Neuronal stem cell (in vitro differentiated cells): ENCODE results near the gene ENPP1.

Experiments
- DNase-seq: peaks from one replicate; pipeline ENCODE4 v3.0.0-alpha.2; 2013; ENCODE audit warnings: low spot score
- H2AFZ ChIP-seq: one replicate; pipeline ENCODE4 v1.6.1; 2013; ENCODE audit warnings: mild to moderate bottlenecking, low read length, inconsistent platforms
- H2AK5ac ChIP-seq: 2 replicates; pipeline ENCODE4 v1.6.1; 2013; ENCODE audit warnings: low read depth, mild to moderate bottlenecking, inconsistent platforms, low read length, moderate library complexity, mixed read lengths
- H2BK120ac ChIP-seq: 2 replicates; pipeline ENCODE4 v1.6.1; 2013; ENCODE audit warnings: low read depth, mild to moderate bottlenecking, inconsistent platforms, low read length, moderate library complexity, mixed read lengths
- H2BK12ac ChIP-seq: one replicate; pipeline ENCODE4 v1.6.1; 2013; ENCODE audit warnings: low read length, inconsistent platforms
- H2BK15ac ChIP-seq: 2 replicates; pipeline ENCODE4 v1.6.1; 2013; ENCODE audit warnings: mild to moderate bottlenecking, low read length, inconsistent platforms, mixed read lengths
- H2BK5ac ChIP-seq: one replicate; pipeline ENCODE4 v1.6.1; 2013; ENCODE audit warnings: inconsistent platforms, mild to moderate bottlenecking, low read length, moderate library complexity
- H3K14ac ChIP-seq: one replicate; pipeline ENCODE4 v1.6.1; 2013; ENCODE audit warnings: low read length, inconsistent platforms
- H3K18ac ChIP-seq: 2 replicates; pipeline ENCODE4 v1.6.1; 2013; ENCODE audit warnings: low read length, inconsistent platforms
- H3K23ac ChIP-seq: 2 replicates; pipeline ENCODE4 v1.6.1; 2013; ENCODE audit warnings: low read depth, mild to moderate bottlenecking, mixed read lengths, low read length, inconsistent platforms; ENCODE audit not compliant: poor library complexity
- H3K27ac ChIP-seq: replicated peaks from 3 replicates; pipeline ENCODE4 v1.5.1; 2013; ENCODE audit warnings: low read length, inconsistent platforms
- H3K27me3 ChIP-seq, 3 experiments: 2 replicates each; pipeline ENCODE4 v1.6.1; 2013; ENCODE audit warnings: low read length in 3 of 3, mild to moderate bottlenecking in 2 of 3, inconsistent platforms in 1 of 3, low read depth in 1 of 3, mixed read lengths in 1 of 3, moderate library complexity in 1 of 3; ENCODE audit not compliant: control insufficient read depth in 3 of 3, insufficient read depth in 3 of 3
- H3K36me3 ChIP-seq, 2 donors: replicated peaks in 1 of 2; 2 replicates each; pipeline ENCODE4 v1.6.1; 2013; ENCODE audit warnings: low read length in 2 of 2; ENCODE audit not compliant: control insufficient read depth in 2 of 2, insufficient read depth in 2 of 2
- H3K4ac ChIP-seq: 2 replicates; pipeline ENCODE4 v1.6.1; 2013; ENCODE audit warnings: inconsistent platforms, mild to moderate bottlenecking, low read length, moderate library complexity
- H3K4me1 ChIP-seq, 2 donors: 1 replicate in 1 of 2; 2 replicates in 1 of 2; pipeline ENCODE4 v1.6.1; 2013; ENCODE audit warnings: low read length in 2 of 2, low read depth in 1 of 2; ENCODE audit not compliant: control insufficient read depth in 2 of 2, insufficient read depth in 1 of 2
- H3K4me2 ChIP-seq: one replicate; pipeline ENCODE4 v1.6.1; 2013; ENCODE audit warnings: mild to moderate bottlenecking, low read length, inconsistent platforms; ENCODE audit not compliant: insufficient read depth, poor library complexity, severe bottlenecking
- H3K4me3 ChIP-seq, 2 donors: 2 replicates each; pipeline ENCODE4 v1.5.1; 2013; ENCODE audit warnings: low read length in 2 of 2, mild to moderate bottlenecking in 2 of 2, inconsistent platforms in 1 of 2, moderate library complexity in 1 of 2
- H3K79me1 ChIP-seq: one replicate; pipeline ENCODE4 v1.6.1; 2013; ENCODE audit warnings: low read depth, mild to moderate bottlenecking, inconsistent platforms, low read length, moderate library complexity
- H3K9ac ChIP-seq: one replicate; pipeline ENCODE4 v1.6.1; 2013; ENCODE audit warnings: mild to moderate bottlenecking, low read depth, low read length, inconsistent platforms; ENCODE audit not compliant: poor library complexity
- H3K9me3 ChIP-seq, 2 donors: replicated peaks in 1 of 2; 2 replicates each; pipeline versions ENCODE3 to v1.6.1; 2013; ENCODE audit warnings: low read length in 2 of 2, mild to moderate bottlenecking in 2 of 2, inconsistent platforms in 1 of 2, low read depth in 1 of 2, mixed read lengths in 1 of 2, moderate library complexity in 1 of 2; ENCODE audit not compliant: control insufficient read depth in 2 of 2, insufficient read depth in 1 of 2
- H4K8ac ChIP-seq: one replicate; pipeline ENCODE4 v1.6.1; 2013; ENCODE audit warnings: low read depth, mild to moderate bottlenecking, inconsistent platforms, low read length, moderate library complexity
- H4K91ac ChIP-seq: one replicate; pipeline ENCODE4 v1.6.1; 2013; ENCODE audit warnings: low read length, low read depth, mild to moderate bottlenecking, inconsistent platforms; ENCODE audit not compliant: poor library complexity
- WGBS, 2 donors: extraction: QIAGEN DNeasy Blood & Tissue Kit; methylation state at CpG; one replicate each; pipeline ENCODE4 v1.1.7; 2013; ENCODE audit warnings: missing lambda C conversion rate in 2 of 2, mixed read lengths in 1 of 2; ENCODE audit not compliant: insufficient read length in 2 of 2, insufficient replicate concordance in 1 of 2; ENCODE audit errors: extremely low coverage in 2 of 2; 5-methylcytosine and 5-hydroxymethylcytosine counted together

Gene ENPP1

GRCh38 chr6:131885237-131885636, 77.4 kb downstream of the ENPP1 start:
- H3K14ac ChIP-seq = no peak overlapping the region
- no peak overlapping the region for H3K27ac ChIP-seq
- H3K9ac ChIP-seq = no peak overlapping the region
- H2BK15ac ChIP-seq = no peak overlapping the region
- no peak overlapping the region for H4K91ac ChIP-seq
- no peak overlapping the region for H2BK5ac ChIP-seq
- H3K18ac ChIP-seq = no peak overlapping the region
- H2BK12ac ChIP-seq = no peak overlapping the region
- H2AK5ac ChIP-seq = no peak overlapping the region
- H3K4me3 ChIP-seq = no peak overlapping the region
- H3K4ac ChIP-seq = no peak overlapping the region
- H3K4me2 ChIP-seq = no peak overlapping the region
- no peaks in the 10 kb centered on the region for H3K79me1 ChIP-seq
- no peak for DNase-seq
- H3K36me3 ChIP-seq = no peaks in the 10 kb centered on the region
- no peak overlapping the region for H2BK120ac ChIP-seq
- H2AFZ ChIP-seq = no peak overlapping the region
- no peak overlapping the region for H3K23ac ChIP-seq
- no CpG with 5 or more reads among the region's 1 CpG for WGBS, 2 donors
- no peak overlapping the region for H4K8ac ChIP-seq
- no peaks in the 10 kb centered on the region for H3K4me1 ChIP-seq
- no peaks in the 10 kb centered on the region for H3K27me3 ChIP-seq
- H3K9me3 ChIP-seq = no peaks in the 10 kb centered on the region

GRCh38 chr6:131886517-131886916, 78.7 kb downstream of the ENPP1 start:
- Histone ChIP-seq H3K36me3 (no peaks in the 10 kb centered on the region), H3K9ac (no peak overlapping the region), H2BK15ac (no peak overlapping the region), H3K27me3 (no peaks in the 10 kb centered on the region), H4K8ac (no peak overlapping the region), H3K9me3 (no peaks in the 10 kb centered on the region), H2AFZ (no peak overlapping the region), H3K4ac (no peak overlapping the region), H2BK120ac (no peak overlapping the region), H3K4me3 (no peak overlapping the region), H3K4me1 (no peaks in the 10 kb centered on the region), H4K91ac (no peak overlapping the region), H3K27ac (no peak overlapping the region), H3K23ac (no peak overlapping the region), H3K79me1 (no peaks in the 10 kb centered on the region), H2BK5ac (no peak overlapping the region), H3K4me2 (no peak overlapping the region), H3K18ac (no peak overlapping the region), H2BK12ac (no peak overlapping the region), H3K14ac (no peak overlapping the region), H2AK5ac (no peak overlapping the region)
- whole genome bisulfite sequencing, 2 donors = no CpG with 5 or more reads among the region's 4 CpGs
- no peak for DNase-seq

- DNase-seq = no peak
- Histone ChIP-seq H2AFZ (no peak overlapping the region), H3K36me3 (no peaks in the 10 kb centered on the region), H2BK120ac (no peak overlapping the region), H3K4me1 (no peaks in the 10 kb centered on the region), H3K4me3 (no peak overlapping the region), H3K23ac (no peak overlapping the region), H3K27me3 (no peaks in the 10 kb centered on the region), H3K9me3 (no peaks in the 10 kb centered on the region), H3K27ac (no peak overlapping the region), H4K8ac (no peak overlapping the region), H2AK5ac (no peak overlapping the region), H2BK15ac (no peak overlapping the region), H2BK5ac (no peak overlapping the region), H2BK12ac (no peak overlapping the region), H3K18ac (no peak overlapping the region), H3K4ac (no peak overlapping the region), H3K4me2 (no peak overlapping the region), H3K9ac (no peak overlapping the region), H3K79me1 (no peaks in the 10 kb centered on the region), H4K91ac (no peak overlapping the region), H3K14ac (no peak overlapping the region)
- no CpG with 5 or more reads among the region's 3 CpGs for WGBS, 2 donors
These were observed 82.3 kb downstream of the ENPP1 start for GRCh38 chr6:131890091-131890490.

GRCh38 chr6:131893198-131893597, 85.4 kb downstream of the ENPP1 start:
- no peak overlapping the region for H3K27ac ChIP-seq
- H3K9me3 ChIP-seq = peaks cover 3 to 5% of the 10 kb centered on the region in 2 donors

More at GRCh38 chr6:131893198-131893597, 85.4 kb downstream of the ENPP1 start:
- no peak overlapping the region for H2AFZ ChIP-seq
- H3K18ac ChIP-seq = no peak overlapping the region
- H3K9ac ChIP-seq = no peak overlapping the region
- no peaks in the 10 kb centered on the region for H3K79me1 ChIP-seq
- H2BK120ac ChIP-seq = no peak overlapping the region
- H2BK12ac ChIP-seq = no peak overlapping the region
- H2AK5ac ChIP-seq = no peak overlapping the region
- no peak overlapping the region for H2BK5ac ChIP-seq
- H3K36me3 ChIP-seq = no peaks in the 10 kb centered on the region
- no peak overlapping the region for H4K8ac ChIP-seq
- H3K4me2 ChIP-seq = no peak overlapping the region
- WGBS, 2 donors = no CpG with 5 or more reads among the region's 1 CpG
- no peaks in the 10 kb centered on the region for H3K27me3 ChIP-seq
- no peak overlapping the region for H2BK15ac ChIP-seq
- H3K4ac ChIP-seq = no peak overlapping the region
- no peak overlapping the region for H3K23ac ChIP-seq
- no peaks in the 10 kb centered on the region for H3K4me1 ChIP-seq
- DNase-seq = no peak
- H3K14ac ChIP-seq = no peak overlapping the region
- H4K91ac ChIP-seq = no peak overlapping the region
- H3K4me3 ChIP-seq = no peak overlapping the region
